Prostate gland (tissue), 2 donors: ENCODE measurements around the gene C1QTNF5.

Source experiments
- POLR2AphosphoS5 ChIP-seq: sonication (generic); formaldehyde crosslinking; IDR thresholded peaks from one replicate; pipeline ENCODE4 v1.6.1; 2017; ENCODE audit warnings: antibody characterized with exemption
- TF ChIP-seq, protein P1 (sequence below), 4 experiments: fragments of 200-600 bp in 2 of 4; fragments of 450-650 bp in 2 of 4; sonication (generic) in 2 of 4; IDR thresholded peaks; 1 replicate in 3 of 4; 2 replicates in 1 of 4; pipeline ENCODE4 v1.5.1; 2016 to 2019; ENCODE audit warnings: antibody characterized with exemption in 4 of 4, mild to moderate bottlenecking in 2 of 4, moderate library complexity in 2 of 4

GRCh38 chr11:119344291-119345010 lies 3.8 kb upstream of the C1QTNF5 start:
- TF ChIP-seq, protein P1, sequence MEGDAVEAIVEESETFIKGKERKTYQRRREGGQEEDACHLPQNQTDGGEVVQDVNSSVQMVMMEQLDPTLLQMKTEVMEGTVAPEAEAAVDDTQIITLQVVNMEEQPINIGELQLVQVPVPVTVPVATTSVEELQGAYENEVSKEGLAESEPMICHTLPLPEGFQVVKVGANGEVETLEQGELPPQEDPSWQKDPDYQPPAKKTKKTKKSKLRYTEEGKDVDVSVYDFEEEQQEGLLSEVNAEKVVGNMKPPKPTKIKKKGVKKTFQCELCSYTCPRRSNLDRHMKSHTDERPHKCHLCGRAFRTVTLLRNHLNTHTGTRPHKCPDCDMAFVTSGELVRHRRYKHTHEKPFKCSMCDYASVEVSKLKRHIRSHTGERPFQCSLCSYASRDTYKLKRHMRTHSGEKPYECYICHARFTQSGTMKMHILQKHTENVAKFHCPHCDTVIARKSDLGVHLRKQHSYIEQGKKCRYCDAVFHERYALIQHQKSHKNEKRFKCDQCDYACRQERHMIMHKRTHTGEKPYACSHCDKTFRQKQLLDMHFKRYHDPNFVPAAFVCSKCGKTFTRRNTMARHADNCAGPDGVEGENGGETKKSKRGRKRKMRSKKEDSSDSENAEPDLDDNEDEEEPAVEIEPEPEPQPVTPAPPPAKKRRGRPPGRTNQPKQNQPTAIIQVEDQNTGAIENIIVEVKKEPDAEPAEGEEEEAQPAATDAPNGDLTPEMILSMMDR (IDR thresholded peaks at IDR 0.05), result no peak
- no peak for TF ChIP-seq POLR2AphosphoS5
